SK-N-SH (cell line): ENCODE results near the gene ALDH1L1. TPM values are rescaled to one million over a fixed set of nuclear protein-coding genes. Genes with fewer than 3 reads are reported as not detected.

Experiments
- CTCF ChIA-PET: fragments of 300-600, 350-600 bp; formaldehyde crosslinking; extraction: SDS; loops from one replicate; lab custom pipeline; 2021; lab: Yijun Ruan, JAX
- POLR2A ChIA-PET: fragments of 350-600 bp; sonication (Branson Sonifier 250); formaldehyde crosslinking; extraction: SDS; loops from one replicate; lab custom pipeline; 2020; ENCODE audit warnings: antibody characterized with exemption, inconsistent platforms; lab: Yijun Ruan, JAX
- DNase-seq: peaks from one replicate; pipeline ENCODE4 v3.0.0; 2012
- H2AFZ ChIP-seq: fragments of 200-600 bp; sonication (generic); 2 replicates; pipeline ENCODE4 v1.8.1; 2016; ENCODE audit warnings: antibody characterized with exemption, mild to moderate bottlenecking, low read depth
- H3F3A ChIP-seq: fragments of 200-600 bp; sonication (generic); replicated peaks from 2 replicates; pipeline ENCODE3; 2016; ENCODE audit warnings: antibody characterized with exemption, mild to moderate bottlenecking; ENCODE audit not compliant: insufficient read depth
- H3K27ac ChIP-seq, 2 experiments: fragments of 200-500 bp in 1 of 2; fragments of 200-600 bp in 1 of 2; sonication (Bioruptor generic) in 1 of 2; sonication (generic), shearing (Covaris generic) in 1 of 2; 2 replicates each; pipeline versions ENCODE4 v1.5.1 to v1.6.1; 2014 to 2016; ENCODE audit warnings: low read depth in 2 of 2, inconsistent platforms in 1 of 2, low read length in 1 of 2, mild to moderate bottlenecking in 1 of 2, mixed read lengths in 1 of 2
- H3K27me3 ChIP-seq: fragments of 200-600 bp; sonication (generic), shearing (Covaris generic); 2 replicates; pipeline ENCODE4 v1.6.1; 2016; ENCODE audit warnings: mixed run types; ENCODE audit not compliant: insufficient read depth
- H3K36me3 ChIP-seq, 2 experiments: fragments of 200-500 bp in 1 of 2; fragments of 200-600 bp in 1 of 2; sonication (Bioruptor generic) in 1 of 2; sonication (generic) in 1 of 2; replicated peaks in 1 of 2; 2 replicates each; pipeline versions ENCODE3 to v1.5.1; 2014 to 2016; ENCODE audit warnings: low read length in 1 of 2, mild to moderate bottlenecking in 1 of 2; ENCODE audit not compliant: insufficient read depth in 2 of 2, control insufficient read depth in 1 of 2
- H3K4me1 ChIP-seq, 2 experiments: fragments of 200-500 bp in 1 of 2; fragments of 200-600 bp in 1 of 2; sonication (Bioruptor generic) in 1 of 2; sonication (generic), shearing (Covaris generic) in 1 of 2; 2 replicates each; pipeline versions ENCODE4 v1.5.1 to v1.6.1; 2014 to 2016; ENCODE audit warnings: low read depth in 1 of 2, low read length in 1 of 2, mixed run types in 1 of 2; ENCODE audit not compliant: insufficient read depth in 2 of 2, control insufficient read depth in 1 of 2
- H3K4me2 ChIP-seq: fragments of 200-600 bp; sonication (generic), shearing (Covaris generic); 2 replicates; pipeline ENCODE4 v1.6.1; 2017; ENCODE audit warnings: mixed run types
- H3K4me3 ChIP-seq, 2 experiments: fragments of 200-500 bp in 1 of 2; fragments of 200-600 bp in 1 of 2; sonication (Bioruptor generic) in 1 of 2; sonication (generic), shearing (Covaris generic) in 1 of 2; 2 replicates each; pipeline versions ENCODE4 v1.5.1 to v1.8.1; 2014 to 2016; ENCODE audit warnings: low read depth in 2 of 2, inconsistent platforms in 1 of 2, low read length in 1 of 2, mild to moderate bottlenecking in 1 of 2, mixed read lengths in 1 of 2, moderate library complexity in 1 of 2
- H3K79me2 ChIP-seq: fragments of 200-600 bp; sonication (generic); 2 replicates; pipeline ENCODE4 v1.8.1; 2017; ENCODE audit warnings: mild to moderate bottlenecking; ENCODE audit not compliant: insufficient read depth
- H3K9ac ChIP-seq: fragments of 200-600 bp; sonication (generic); 2 replicates; pipeline ENCODE4 v1.6.1; 2017; ENCODE audit warnings: mixed run types
- H3K9me2 ChIP-seq: fragments of 200-600 bp; sonication (generic); 2 replicates; pipeline ENCODE4 v1.6.1; 2017; ENCODE audit warnings: mixed run types
- H3K9me3 ChIP-seq: fragments of 200-600 bp; sonication (generic); 2 replicates; pipeline ENCODE4 v1.6.1; 2017; ENCODE audit warnings: mixed run types, mild to moderate bottlenecking, moderate library complexity
- H4K20me1 ChIP-seq: fragments of 200-600 bp; sonication (generic); 2 replicates; pipeline ENCODE4 v1.6.1; 2017; ENCODE audit warnings: mild to moderate bottlenecking, mixed run types; ENCODE audit not compliant: insufficient read depth
- EP300 ChIP-seq, 2 experiments: IDR thresholded peaks; 2 replicates each; pipeline versions ENCODE4 v1.4.0 to v1.6.1; 2012; ENCODE audit warnings: borderline replicate concordance in 1 of 2, low read depth in 1 of 2, low read length in 1 of 2
- EZH2phosphoT487 ChIP-seq: fragments of 200-600 bp; sonication (generic); IDR thresholded peaks from 2 replicates; pipeline ENCODE4 v1.6.1; 2017; ENCODE audit warnings: low read depth, mixed run types, mild to moderate bottlenecking, antibody characterized with exemption, moderate library complexity, borderline replicate concordance
- FOSL2 ChIP-seq: IDR thresholded peaks from 2 replicates; pipeline ENCODE4 v1.4.0; 2012; ENCODE audit warnings: low read depth, mild to moderate bottlenecking, moderate library complexity, borderline replicate concordance
- FOXJ3 ChIP-seq: sonication (generic); formaldehyde crosslinking; IDR thresholded peaks from 2 replicates; pipeline ENCODE4 v1.5.1; 2020; ENCODE audit warnings: mild to moderate bottlenecking, missing genetic modification reagents
- FOXM1 ChIP-seq: IDR thresholded peaks from 2 replicates; pipeline ENCODE4 v1.4.0; 2012; ENCODE audit warnings: low read depth, mild to moderate bottlenecking
- GABPA ChIP-seq: IDR thresholded peaks from 2 replicates; pipeline ENCODE4 v1.4.0; 2012; ENCODE audit warnings: low read depth, mild to moderate bottlenecking
- IRF3 ChIP-seq: fragments of 150-350 bp; IDR thresholded peaks from 2 replicates; pipeline ENCODE4 v1.6.1; 2016; ENCODE audit warnings: mild to moderate bottlenecking, low read depth, low read length
- MXI1 ChIP-seq: IDR thresholded peaks from 2 replicates; pipeline ENCODE4 v1.6.1; 2012; ENCODE audit warnings: mild to moderate bottlenecking, low read depth, low read length, improper control_type of control experiment
- NFIC ChIP-seq: IDR thresholded peaks from 2 replicates; pipeline ENCODE4 v1.4.0; 2012; ENCODE audit warnings: borderline replicate concordance
- NRF1 ChIP-seq: IDR thresholded peaks from 2 replicates; pipeline ENCODE4 v1.6.1; 2012; ENCODE audit warnings: low read depth, mild to moderate bottlenecking, low read length
- POLR2AphosphoS5 ChIP-seq: IDR thresholded peaks from 2 replicates; pipeline ENCODE4 v1.6.1; 2012; ENCODE audit warnings: low read depth, low read length
- RAD21 ChIP-seq: IDR thresholded peaks from 2 replicates; pipeline ENCODE4 v1.6.1; 2012; ENCODE audit warnings: mild to moderate bottlenecking, low read length
- SMC3 ChIP-seq: IDR thresholded peaks from 2 replicates; pipeline ENCODE4 v1.6.1; 2012; ENCODE audit warnings: low read depth, low read length, improper control_type of control experiment
- TCF12 ChIP-seq: IDR thresholded peaks from 2 replicates; pipeline ENCODE4 v1.4.0; 2012
- USF1 ChIP-seq: IDR thresholded peaks from 2 replicates; pipeline ENCODE4 v1.4.0; 2012; ENCODE audit warnings: low read depth, borderline replicate concordance
- YY1 ChIP-seq: IDR thresholded peaks from 2 replicates; pipeline ENCODE4 v1.4.0; 2012; ENCODE audit warnings: low read depth, mild to moderate bottlenecking
- WGBS: methylation state at CpG from one replicate; pipeline ENCODE4 v1.1.6; 2017; ENCODE audit warnings: low lambda C conversion rate; 5-methylcytosine and 5-hydroxymethylcytosine counted together
- polyA plus RNA-seq, 3 experiments: library from polyadenylated mRNA; depleted of rRNA; stranded (reverse); fragments of >200 nt; gene quantifications; 2 replicates each; pipeline ENCODE4 v1.2.3, GENCODE V29; 2012
- TF ChIP-seq, protein P1 (sequence below): fragments of 200-600 bp; sonication (generic); IDR thresholded peaks from 2 replicates; pipeline ENCODE4 v1.6.1; 2017; ENCODE audit warnings: antibody characterized with exemption, mild to moderate bottlenecking, moderate library complexity
- TF ChIP-seq, protein P2 (sequence below): IDR thresholded peaks from 2 replicates; pipeline ENCODE4 v1.6.1; 2012; ENCODE audit warnings: mild to moderate bottlenecking, low read depth, low read length, moderate library complexity

ALDH1L1 gene
- polyA plus RNA-seq, 1 of the 3 experiments (the other 2 are of a cell fraction) = not detected

GRCh38 chr3:126210606-126211005 is 30.2 kb upstream of the ALDH1L1 start:
- Histone ChIP-seq H3K4me1 (peaks cover 13 to 25% of the 10 kb centered on the region in 2 experiments; a peak in 2 of 4 replicates), H3K9me2 (no peaks in the 10 kb centered on the region), H3K27ac (no peak overlapping the region), H2AFZ (no peak overlapping the region), H3K79me2 (no peaks in the 10 kb centered on the region), H3K9me3 (no peaks in the 10 kb centered on the region), H3K4me2 (no peak overlapping the region), H3F3A (peaks cover 9% of the 10 kb centered on the region), H3K36me3 (no peaks in the 10 kb centered on the region), H3K27me3 (no peaks in the 10 kb centered on the region), H4K20me1 (no peaks in the 10 kb centered on the region), H3K4me3 (no peak overlapping the region), H3K9ac (no peak overlapping the region)
- 66% methylated on average over 6 of the region's 6 CpGs for WGBS
- DNase-seq = no peak
- POLR2A ChIA-PET = no interaction called here
- CTCF ChIA-PET = interaction anchor here (1.1 to 3.8 kb wide), 3 partner anchors 12 to 77 kb away, joined by 3 to 77 read pairs (median 3); no protein-coding TSS in a partner anchor
- TF ChIP-seq NRF1 = no peak
- no peak for TF ChIP-seq POLR2AphosphoS5
- no peak for TF ChIP-seq EP300 (IDR thresholded peaks at IDR 0.05; ENCODE audit: borderline replicate concordance in 1 of 2, low read depth in 1 of 2, low read length in 1 of 2)
- no peak for TF ChIP-seq YY1
- TF ChIP-seq GABPA = no peak
- TF ChIP-seq, protein P1, sequence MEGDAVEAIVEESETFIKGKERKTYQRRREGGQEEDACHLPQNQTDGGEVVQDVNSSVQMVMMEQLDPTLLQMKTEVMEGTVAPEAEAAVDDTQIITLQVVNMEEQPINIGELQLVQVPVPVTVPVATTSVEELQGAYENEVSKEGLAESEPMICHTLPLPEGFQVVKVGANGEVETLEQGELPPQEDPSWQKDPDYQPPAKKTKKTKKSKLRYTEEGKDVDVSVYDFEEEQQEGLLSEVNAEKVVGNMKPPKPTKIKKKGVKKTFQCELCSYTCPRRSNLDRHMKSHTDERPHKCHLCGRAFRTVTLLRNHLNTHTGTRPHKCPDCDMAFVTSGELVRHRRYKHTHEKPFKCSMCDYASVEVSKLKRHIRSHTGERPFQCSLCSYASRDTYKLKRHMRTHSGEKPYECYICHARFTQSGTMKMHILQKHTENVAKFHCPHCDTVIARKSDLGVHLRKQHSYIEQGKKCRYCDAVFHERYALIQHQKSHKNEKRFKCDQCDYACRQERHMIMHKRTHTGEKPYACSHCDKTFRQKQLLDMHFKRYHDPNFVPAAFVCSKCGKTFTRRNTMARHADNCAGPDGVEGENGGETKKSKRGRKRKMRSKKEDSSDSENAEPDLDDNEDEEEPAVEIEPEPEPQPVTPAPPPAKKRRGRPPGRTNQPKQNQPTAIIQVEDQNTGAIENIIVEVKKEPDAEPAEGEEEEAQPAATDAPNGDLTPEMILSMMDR = no peak
- TF ChIP-seq RAD21 = no peak
- no peak for TF ChIP-seq EZH2phosphoT487
- TF ChIP-seq, all 33 proteins: peak for 0

GRCh38 chr3:126209741-126210140 is 29.4 kb upstream of the ALDH1L1 start:
- CTCF ChIA-PET = interaction anchor here (1.4 kb wide), 1 partner anchor 11 kb away, joined by 3 read pairs; no protein-coding TSS in a partner anchor
- no peaks in the 10 kb centered on the region for H3K79me2 ChIP-seq
- WGBS = 48% methylated on average over 3 of the region's 4 CpGs
- TF ChIP-seq, protein P1 = no peak
- TF ChIP-seq TCF12 (no peak), NRF1 (no peak), SMC3 (no peak), USF1 (no peak), GABPA (no peak), IRF3 (no peak), NFIC (no peak), FOXM1 (no peak), FOXJ3 (CRISPR knock-in tag) (no peak), MXI1 (no peak), FOSL2 (no peak)
- TF ChIP-seq, protein P2, sequence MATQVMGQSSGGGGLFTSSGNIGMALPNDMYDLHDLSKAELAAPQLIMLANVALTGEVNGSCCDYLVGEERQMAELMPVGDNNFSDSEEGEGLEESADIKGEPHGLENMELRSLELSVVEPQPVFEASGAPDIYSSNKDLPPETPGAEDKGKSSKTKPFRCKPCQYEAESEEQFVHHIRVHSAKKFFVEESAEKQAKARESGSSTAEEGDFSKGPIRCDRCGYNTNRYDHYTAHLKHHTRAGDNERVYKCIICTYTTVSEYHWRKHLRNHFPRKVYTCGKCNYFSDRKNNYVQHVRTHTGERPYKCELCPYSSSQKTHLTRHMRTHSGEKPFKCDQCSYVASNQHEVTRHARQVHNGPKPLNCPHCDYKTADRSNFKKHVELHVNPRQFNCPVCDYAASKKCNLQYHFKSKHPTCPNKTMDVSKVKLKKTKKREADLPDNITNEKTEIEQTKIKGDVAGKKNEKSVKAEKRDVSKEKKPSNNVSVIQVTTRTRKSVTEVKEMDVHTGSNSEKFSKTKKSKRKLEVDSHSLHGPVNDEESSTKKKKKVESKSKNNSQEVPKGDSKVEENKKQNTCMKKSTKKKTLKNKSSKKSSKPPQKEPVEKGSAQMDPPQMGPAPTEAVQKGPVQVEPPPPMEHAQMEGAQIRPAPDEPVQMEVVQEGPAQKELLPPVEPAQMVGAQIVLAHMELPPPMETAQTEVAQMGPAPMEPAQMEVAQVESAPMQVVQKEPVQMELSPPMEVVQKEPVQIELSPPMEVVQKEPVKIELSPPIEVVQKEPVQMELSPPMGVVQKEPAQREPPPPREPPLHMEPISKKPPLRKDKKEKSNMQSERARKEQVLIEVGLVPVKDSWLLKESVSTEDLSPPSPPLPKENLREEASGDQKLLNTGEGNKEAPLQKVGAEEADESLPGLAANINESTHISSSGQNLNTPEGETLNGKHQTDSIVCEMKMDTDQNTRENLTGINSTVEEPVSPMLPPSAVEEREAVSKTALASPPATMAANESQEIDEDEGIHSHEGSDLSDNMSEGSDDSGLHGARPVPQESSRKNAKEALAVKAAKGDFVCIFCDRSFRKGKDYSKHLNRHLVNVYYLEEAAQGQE = no peak

More at GRCh38 chr3:126209741-126210140, 29.4 kb upstream of the ALDH1L1 start:
- Histone ChIP-seq H3K9me3 (no peaks in the 10 kb centered on the region), H3K9me2 (no peaks in the 10 kb centered on the region), H3K4me3 (no peak overlapping the region), H3K4me1 (peaks cover 13 to 26% of the 10 kb centered on the region in 2 experiments; a peak in 2 of 4 replicates), H3K4me2 (no peak overlapping the region), H3K27ac (no peak overlapping the region), H2AFZ (no peak overlapping the region), H3K27me3 (no peaks in the 10 kb centered on the region), H3K36me3 (no peaks in the 10 kb centered on the region), H3F3A (peaks cover 9% of the 10 kb centered on the region), H4K20me1 (no peaks in the 10 kb centered on the region), H3K9ac (no peak overlapping the region)
- DNase-seq = no peak
- POLR2A ChIA-PET = no interaction called here
